HG03175 (cell line): Measurements from ENCODE around the gene PGLYRP4.

Experiments used
- ATAC-seq: cut with Tn5 transposase; IDR thresholded peaks from one replicate; pipeline ENCODE4 v1.9.1; 2021; ENCODE audit warnings: mild to moderate bottlenecking, moderate library complexity; ENCODE audit not compliant: unreplicated experiment

The PGLYRP4 gene, protein sequence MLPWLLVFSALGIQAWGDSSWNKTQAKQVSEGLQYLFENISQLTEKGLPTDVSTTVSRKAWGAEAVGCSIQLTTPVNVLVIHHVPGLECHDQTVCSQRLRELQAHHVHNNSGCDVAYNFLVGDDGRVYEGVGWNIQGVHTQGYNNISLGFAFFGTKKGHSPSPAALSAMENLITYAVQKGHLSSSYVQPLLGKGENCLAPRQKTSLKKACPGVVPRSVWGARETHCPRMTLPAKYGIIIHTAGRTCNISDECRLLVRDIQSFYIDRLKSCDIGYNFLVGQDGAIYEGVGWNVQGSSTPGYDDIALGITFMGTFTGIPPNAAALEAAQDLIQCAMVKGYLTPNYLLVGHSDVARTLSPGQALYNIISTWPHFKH

DNA sequence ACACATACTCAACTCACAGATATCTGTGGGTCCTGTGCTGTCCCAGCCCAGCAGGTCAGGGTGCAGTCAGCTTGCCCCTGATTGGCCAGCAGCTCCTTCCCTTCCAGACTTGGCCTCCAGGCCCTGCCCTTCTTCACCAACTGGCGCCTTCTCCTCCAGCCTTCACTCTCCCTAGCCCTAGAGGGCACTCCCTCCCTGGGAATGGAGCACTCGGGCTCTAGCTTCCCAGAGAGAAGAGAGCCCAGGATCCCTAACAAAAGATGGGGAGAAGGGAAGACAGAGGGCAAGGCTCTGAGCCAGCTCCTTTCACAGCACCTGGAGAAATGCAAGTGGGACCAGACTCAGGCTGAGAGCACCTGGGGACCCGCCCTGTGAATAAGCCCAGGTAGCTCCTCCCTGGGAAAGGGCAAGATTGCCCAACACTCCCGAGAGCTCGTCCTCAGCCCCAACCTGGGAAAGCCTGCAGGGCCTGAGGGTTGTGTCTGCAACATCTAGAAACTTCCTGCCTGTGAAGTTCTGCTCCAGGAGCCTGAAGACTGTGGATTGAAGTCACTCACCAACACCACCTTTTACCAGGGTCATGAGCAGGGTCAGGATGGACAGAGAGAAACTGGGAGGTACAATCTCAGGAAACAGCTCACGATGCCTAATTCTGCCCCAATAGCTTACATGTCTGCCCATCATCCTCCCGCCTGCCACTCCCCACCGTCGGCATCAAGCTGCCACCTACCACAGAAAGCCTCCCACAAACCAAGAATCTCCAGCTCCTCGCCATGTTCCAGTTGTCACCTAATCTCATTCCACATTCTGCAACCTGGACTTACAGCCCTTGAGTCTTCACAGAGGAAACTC is at the start of gene PGLYRP4:
PGLYRP4 (minus strand) TSS at position 331 of the 852 bp plus-strand sequence. CDS start 909 bp downstream, outside the sequence.
- no peak for ATAC-seq

DNA sequence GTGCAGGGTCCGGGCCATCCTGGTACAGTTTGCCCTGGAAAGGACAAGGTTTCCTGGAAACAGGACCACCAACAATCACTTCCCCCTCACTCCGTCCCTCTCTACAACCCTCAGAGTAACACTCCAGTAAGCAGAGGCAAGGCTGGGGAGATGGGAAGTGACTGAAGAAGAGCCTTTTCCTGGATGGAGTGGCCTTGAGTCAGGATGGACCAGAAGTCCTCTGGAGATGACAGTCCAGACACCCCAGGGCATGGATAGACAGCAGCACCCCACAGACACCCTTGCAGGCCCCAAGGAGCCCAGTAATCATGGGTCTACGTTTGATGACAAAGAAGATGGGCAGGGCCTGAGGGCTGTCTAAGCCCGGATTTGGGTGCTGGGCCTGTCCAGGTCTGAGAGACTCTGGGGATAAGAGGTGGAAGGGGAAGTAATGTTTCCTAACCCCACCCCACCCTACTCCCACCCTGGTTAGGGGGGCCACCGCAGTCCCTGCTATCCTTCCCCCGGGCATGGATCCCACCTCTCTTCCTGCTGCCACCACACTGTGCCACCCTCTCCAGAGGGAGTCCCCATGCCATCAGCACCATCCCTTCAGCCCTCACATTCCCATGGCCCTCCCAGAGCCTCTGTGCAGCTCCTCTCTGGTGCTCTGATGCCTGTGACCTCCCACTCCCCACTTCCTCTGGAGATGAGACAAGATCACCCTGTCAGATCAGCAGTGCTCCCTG is 49.4 kb upstream of the PGLYRP4 start:
- ATAC-seq, result no peak

DNA sequence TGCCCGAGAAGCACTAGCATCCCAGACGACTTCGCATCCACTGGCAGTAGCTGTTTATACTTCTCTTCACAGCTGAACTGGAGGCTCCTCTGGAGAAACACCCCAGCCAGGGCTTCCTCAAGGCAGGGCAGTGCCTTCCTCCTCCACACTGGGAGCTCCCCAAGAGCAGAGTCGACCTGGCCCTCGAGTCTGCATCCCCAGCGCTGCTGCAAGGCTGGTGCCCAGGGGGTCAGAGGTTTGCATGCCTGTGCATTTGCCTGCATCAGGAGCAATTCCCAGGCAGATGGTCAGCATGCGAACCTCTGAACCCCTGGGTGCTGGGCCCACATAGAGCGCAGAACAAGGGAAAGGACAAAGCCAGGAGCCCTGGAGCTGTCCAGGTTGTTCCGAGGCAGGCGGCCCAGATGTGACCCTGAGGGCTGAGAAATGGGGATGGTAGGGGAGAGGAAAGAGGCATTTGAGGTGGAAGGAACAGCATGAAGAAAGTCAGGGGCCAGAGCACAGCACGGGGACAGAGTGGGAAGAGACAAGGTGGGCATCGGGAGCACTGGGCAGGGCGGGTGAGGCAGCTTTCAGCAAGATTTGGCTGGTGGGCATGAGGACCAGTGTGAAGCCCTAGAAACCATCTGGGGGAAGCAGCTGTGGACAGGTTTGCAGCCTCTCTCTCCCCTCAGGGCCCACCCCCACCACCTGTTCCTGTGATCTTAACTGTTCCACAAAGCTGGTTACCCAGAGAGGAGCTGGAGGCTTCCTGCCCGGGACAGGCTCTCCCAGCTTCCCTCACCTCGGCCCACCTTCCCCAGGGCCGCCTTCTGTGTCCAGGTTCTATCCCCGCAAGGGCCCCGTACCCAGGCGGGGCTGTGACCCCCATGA is 48.6 kb upstream of the PGLYRP4 start:
- ATAC-seq, result no peak

DNA sequence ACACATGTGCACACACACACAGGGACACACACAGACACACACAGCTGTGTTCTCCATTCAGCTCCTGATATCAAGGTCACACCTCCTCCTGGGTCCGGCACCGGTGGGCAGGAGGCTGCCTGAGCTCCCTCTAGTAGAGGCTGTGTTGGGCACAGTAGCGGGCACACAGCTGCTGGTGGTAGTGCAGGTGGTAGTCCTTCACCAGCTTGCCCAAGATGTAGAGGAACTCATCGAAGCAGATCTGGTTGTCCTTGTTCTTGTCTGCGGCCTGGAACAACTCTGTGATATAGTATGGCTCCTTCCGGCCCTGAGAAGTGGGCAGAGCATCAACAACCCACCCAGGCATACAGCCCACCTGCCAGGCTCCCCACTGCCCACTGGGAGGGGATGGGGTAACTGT is 47.8 kb upstream of the PGLYRP4 start:
- no peak for ATAC-seq

DNA sequence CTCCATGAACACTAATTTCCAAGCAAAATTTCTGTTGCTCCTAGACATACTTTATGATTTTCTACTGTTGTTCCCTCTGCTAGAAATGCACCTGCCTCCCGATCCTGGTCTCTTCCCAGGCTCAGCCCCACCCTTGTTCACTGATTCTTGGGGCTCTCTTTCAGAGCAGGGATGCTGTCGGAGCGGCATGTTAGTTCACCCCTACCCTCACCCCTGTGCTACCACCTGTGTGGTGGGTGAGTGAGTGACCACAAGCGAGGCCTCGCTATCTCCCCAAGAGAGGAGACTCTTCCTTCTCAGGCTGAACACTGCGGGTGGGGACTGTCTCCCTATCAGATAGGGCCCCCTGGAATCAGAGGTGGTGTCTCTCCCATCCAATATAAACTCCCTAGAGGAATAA is 47.1 kb upstream of the PGLYRP4 start:
- no peak for ATAC-seq

DNA sequence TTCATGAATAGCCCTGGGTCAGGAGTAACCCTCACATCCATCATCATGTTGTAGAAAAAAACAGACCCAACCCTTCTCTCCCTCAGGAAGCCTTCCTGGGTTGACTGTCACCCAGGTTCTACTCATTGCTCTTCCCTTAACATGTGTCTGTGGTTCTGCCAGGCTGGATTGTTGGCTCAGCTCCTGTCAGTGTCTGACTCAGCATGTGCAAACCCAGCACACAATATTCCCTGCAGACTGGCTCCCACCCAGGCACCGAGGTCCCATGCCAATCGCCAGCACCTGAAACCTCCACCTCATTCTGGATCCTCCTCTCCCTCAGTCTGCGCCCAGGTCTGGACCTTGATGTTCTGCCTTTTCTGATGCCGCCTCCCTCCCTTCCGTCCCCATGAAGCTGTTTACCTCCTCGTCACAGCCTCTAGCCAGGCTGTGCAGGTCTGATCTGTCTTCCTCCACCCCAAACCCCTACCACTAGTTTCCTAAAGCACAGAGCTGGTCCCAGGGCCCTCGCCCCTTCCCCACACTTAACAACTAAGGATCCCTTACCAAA is 46.6 kb upstream of the PGLYRP4 start:
- no peak for ATAC-seq

DNA sequence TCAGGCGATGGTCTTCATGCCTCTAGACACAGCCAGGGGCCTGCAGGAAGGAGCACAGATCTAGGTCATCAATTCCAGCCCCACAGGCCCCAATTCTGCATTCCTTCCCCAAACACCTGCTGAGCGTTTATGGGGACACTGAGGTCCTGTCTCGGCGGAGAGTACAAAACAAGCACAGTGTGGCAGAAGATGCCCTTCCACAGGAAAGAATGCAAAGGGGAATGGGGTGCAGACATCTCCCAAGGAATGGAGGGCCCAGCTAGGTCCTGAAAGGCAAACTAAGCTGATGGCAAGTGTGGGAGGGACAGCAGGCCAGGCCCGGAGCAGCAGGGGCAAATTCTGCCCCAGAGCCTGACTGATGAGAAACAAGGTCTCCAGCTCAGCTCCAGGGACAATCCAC is 45.8 kb upstream of the PGLYRP4 start:
- ATAC-seq, result no peak

DNA sequence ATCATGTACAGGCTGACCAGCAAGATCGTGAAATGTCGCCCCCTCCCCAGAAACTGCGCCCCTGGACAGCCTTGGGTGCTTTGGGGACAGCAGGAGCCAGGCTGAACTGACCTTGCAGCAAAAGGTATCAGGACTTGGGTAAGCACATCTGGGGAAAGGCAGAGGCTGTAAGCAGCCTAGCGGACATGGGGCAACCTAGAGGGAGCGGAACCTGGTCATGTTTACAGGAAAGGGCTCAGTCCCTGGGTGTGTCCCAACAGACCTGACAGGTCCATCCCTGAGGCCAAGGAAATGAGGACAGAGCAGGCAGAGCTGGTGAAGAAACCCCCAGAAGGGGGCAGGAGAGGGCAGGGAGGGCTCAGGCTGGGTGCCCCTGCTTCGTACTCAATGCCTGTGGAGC is 45.3 kb upstream of the PGLYRP4 start:
- no peak for ATAC-seq

DNA sequence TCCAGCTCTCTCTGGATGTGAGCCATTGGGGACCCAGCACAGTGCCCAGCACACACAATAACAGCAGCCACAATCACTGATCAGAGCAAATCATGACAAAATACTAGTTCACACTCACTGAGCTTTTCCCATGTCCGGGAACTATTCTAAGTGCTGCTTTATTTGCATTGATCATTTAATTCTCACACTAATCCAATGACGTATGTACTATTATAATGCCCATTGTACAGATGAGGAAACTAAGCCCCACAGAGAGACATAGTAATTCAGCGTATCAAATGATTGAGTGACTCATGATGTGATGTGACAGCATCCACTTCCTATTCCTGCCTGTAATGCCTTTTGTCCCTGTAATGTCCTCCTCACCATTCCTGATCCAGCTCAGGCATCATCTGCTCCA is 44.2 kb upstream of the PGLYRP4 start:
- ATAC-seq, result no peak

DNA sequence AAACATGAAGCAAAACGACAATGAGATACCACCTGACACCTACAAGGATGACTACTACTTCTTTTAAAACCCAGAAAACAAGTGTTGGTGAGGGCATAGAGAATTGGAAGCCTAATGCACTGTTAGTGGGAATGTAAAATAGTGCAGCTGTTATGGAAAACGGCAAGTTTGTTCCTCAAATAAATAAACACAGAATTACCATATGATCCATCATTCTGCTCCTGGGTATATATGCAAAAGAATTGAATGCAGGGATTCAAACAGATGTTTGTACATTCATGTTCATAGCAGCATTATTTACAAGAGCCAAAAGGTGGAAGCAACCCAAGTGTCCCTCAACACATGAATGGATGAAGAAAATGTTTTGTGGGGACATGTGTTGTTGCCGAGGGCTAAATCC is 43.6 kb upstream of the PGLYRP4 start:
- no peak for ATAC-seq

DNA sequence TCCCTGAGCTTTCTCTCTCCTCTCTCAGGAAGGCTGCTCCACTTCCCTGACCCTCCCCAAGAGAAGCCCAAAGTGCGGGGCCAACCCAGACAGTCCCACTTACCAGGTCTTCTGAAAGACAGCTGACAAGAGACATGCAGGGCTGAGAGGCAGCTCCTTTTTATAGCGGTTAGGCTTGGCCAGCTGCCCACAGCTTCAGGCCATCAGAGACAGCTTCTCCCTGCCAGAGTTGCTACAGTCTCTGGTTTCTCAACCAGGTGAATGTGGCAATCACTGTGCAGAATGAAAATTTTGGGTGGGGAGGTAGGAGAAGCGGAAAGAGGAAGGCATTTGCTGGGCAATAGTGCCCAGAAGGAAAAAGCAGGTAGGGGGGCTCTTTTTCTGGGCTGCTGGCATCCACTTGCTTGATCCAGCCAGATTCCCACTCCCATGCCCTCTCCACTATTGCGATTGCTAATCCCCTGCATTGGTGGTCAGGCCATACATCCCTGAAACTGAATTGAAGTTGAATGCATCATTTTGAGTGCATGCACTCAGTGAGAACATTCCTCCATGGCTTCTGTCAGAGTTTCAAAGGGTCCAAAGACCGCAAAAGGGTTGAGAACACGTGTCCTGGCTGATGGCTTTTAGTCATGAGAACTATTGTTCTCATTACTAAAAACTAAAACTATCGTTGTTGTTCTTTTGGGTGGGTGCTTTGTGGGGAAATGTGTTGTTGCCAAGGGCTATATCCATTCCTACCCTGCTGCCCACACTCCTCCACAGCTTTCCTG is 42.5 kb upstream of the PGLYRP4 start, which contains the start of gene S100A8:
S100A8 (minus strand) TSS at position 136 of the 773 bp plus-strand sequence. CDS start 538 bp downstream, outside the sequence.
- ATAC-seq, result no peak

DNA sequence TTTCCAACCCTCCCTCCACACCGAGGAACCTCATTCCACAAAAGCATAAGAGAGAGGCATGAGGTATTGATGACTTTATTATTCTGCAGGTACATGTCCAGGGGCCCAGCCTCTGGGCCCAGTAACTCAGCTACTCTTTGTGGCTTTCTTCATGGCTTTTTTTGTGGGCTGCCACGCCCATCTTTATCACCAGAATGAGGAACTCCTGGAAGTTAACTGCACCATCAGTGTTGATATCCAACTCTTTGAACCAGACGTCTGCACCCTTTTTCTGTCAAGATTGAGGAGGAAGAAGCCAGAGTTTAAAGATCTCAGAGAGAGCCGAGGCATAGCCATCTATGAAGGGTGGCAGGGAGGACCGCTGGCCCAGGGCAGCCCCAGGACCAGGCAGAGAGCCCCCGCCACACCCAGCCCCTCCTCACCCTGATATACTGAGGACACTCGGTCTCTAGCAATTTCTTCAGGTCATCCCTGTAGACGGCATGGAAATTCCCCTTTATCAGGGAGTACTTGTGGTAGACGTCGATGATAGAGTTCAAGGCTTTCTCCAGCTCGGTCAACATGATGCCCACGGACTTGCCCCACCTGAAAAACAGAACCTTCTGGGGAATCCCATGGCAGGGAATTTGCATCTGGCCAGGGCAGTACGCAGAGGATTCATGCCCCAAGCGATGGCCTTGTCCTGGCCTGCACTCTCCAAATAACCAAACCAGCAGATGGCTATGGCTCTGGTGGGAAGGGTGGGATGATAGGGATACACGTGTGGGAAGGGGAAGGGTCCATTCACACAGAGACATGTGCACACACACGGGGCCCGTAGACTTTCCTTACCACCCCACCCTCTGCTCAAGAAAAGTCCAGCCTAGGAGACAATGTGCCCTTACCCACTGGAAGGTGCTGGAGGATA is 41.6 kb upstream of the PGLYRP4 start:
- ATAC-seq, result no peak

DNA sequence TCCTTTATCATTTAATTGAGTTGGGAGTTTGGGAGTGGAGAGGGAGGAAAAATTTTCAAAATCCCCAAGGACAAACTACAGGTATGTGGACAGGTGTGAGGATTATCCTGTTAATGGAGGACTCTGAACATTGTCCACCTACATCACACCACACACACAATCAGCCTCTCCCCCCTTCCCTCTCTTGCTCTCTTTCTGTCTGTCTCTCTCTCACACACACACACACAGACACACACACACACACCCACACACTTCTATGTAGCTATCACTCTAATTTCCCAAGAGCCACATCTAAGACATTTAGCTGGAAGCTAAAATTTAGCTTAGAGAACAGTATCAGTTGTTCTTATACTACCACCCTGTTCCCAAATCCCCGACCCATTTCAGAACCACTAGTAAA is 40.8 kb upstream of the PGLYRP4 start:
- ATAC-seq, result no peak

DNA sequence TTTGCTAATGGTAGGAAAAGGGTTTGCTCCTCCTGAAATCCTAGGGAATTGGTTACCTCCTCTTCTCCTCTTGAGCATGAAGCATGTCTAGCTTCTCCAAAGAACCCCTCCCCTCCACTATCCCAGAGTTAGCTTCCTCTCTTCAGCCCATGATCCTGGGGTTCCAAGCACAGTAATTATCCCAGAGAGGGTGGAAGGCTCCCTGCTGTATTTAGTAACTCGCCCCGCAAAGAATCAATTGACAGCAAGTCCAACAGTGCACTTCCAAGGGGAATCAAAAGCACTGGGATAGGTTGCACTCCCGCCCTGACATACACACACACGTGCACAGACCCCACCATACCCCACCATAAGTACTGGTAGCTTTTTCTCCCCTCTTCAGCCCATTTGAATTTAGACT is 39.1 kb upstream of the PGLYRP4 start:
- ATAC-seq, result no peak

DNA sequence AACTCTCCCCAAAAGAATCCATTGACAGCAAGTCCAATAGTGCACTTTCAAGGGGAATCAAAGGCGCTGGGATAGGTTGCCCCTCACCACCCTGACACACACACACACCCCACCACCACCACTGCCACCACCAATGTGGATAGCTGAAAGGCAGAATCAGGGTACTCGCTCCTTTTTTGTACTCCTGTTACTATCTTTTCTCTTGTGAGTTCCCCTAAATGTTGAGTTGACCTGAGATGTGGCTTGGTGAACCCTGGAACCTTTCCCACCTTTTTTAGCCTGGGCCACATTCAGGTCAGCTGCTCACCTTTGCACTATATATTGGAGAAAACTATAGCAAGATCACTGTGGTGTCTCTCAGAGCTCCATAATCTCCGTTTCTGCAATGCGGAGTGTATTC is 38.4 kb upstream of the PGLYRP4 start:
- ATAC-seq, result no peak

DNA sequence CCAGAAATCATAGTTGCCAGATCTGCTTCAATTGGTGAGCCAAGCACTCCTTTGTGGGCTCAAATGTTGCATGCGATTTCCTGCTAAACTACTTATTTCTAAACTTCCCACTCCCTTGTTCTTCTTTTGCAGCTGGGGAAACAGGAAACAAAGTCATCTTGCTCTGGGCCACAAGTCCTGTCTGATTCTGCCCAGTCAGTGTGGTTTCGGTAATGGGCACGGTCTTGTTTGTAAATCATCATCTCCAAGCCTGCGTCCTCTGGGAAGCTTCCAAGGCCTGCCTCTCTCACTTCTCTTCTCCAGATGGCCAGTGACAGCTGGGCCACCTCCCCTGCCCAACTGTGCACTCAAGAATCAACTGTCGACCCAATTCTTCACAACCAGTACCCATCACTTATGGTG is 37.9 kb upstream of the PGLYRP4 start:
- no peak for ATAC-seq

DNA sequence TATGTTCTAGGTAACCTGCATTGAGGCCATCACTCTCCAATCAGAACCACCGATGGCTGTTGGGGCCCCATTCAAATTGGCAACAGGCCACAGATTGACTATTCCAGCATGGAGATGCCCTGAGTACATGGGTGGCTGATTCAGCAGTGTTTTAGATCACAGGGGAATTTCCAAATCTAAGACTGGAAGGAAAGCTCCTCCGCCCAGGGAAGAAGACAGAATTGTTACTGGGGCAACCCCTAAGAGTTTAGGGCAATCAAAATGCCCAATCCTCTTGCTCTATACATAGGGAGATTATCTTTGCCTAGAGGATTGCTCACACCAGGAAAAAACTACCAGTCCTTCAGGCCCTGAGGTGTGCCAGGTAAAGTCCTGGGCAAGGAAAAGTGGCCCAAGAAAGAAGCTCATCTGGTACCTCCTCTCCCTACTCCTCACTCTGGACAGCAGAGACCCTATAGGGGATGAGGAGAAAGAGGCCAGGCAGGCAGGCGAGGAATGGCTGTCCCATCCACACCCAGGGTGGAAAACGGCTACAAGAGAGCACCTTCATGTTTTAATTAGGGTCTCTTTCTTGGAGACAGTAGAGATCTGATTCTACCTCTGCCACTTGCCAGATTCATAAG is 36.4 kb upstream of the PGLYRP4 start:
- ATAC-seq, result no peak

DNA sequence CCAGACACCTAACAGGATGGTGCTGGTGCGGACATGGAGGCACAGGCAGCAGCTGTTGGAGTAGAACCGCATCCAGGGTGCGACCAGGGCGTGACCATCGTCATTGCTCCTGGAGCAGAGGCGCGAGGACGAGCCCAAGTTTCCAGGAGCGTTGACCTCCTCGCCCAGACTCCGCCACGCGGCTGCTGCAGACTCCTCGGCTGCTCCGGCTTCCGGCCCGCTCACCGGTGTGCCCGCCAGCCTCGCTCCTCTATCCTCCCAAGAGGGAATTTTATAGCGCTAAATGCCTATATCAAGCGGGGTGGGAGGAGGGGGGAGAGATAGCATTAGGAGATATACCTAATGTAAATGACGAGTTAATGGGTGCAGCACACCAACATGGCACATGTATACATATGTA is 32.1 kb upstream of the PGLYRP4 start:
- ATAC-seq, result no peak
